Endothelial cell of umbilical vein (primary cell): Measurements from ENCODE around the gene RAC2. TPM values are rescaled to one million over a fixed set of nuclear protein-coding genes. Genes with fewer than 3 reads are reported as not detected.

Experiments used
- BruUV-seq: library from RNA; stranded (reverse); fragments of 400-500 nt; replicated peaks from 2 replicates; lab custom pipeline; 2021; lab: Mats Ljungman, UMichigan
- CTCF ChIA-PET: fragments of 300-600, 350-600 bp; sonication (Branson Sonifier 250); formaldehyde crosslinking; loops from one replicate; lab custom pipeline; 2021; ENCODE audit warnings: antibody characterized with exemption, inconsistent platforms; lab: Charles Lee
- POLR2A ChIA-PET: fragments of 300-600, 350-600 bp; sonication (Branson Sonifier 250); formaldehyde crosslinking; loops from one replicate; lab custom pipeline; 2021; ENCODE audit warnings: antibody characterized with exemption, inconsistent platforms; lab: Charles Lee
- DNase-seq: peaks from one replicate; pipeline ENCODE4 v3.0.0-alpha.2; 2011; ENCODE audit warnings: low read depth, low spot score
- FAIRE-seq: peaks from 2 replicates; lab custom pipeline; 2011; peaks lifted over from hg19 to GRCh38; lab: Jason Lieb, UNC
- H2AFZ ChIP-seq: 2 replicates; pipeline ENCODE4 v1.6.0; 2012; ENCODE audit warnings: low read depth, low read length, control low read depth, inconsistent platforms
- H3K27ac ChIP-seq: 2 replicates; pipeline ENCODE4 v1.5.1; 2011; ENCODE audit warnings: low read depth, mild to moderate bottlenecking, control low read depth, low read length, moderate library complexity; ENCODE audit not compliant: insufficient read depth
- H3K27me3 ChIP-seq, 2 experiments: 2 replicates each; pipeline versions ENCODE4 v1.6.0 to v1.6.1; 2011; ENCODE audit warnings: low read length in 2 of 2, mixed read lengths in 1 of 2; ENCODE audit not compliant: control insufficient read depth in 2 of 2, insufficient read depth in 2 of 2
- H3K36me3 ChIP-seq, 2 experiments: 2 replicates in 1 of 2; 3 replicates in 1 of 2; pipeline ENCODE4 v1.5.1; 2011; ENCODE audit warnings: low read length in 2 of 2, mild to moderate bottlenecking in 1 of 2, moderate library complexity in 1 of 2; ENCODE audit not compliant: control insufficient read depth in 2 of 2, insufficient read depth in 2 of 2; ENCODE audit errors: extremely low read depth in 1 of 2
- H3K4me1 ChIP-seq: 3 replicates; pipeline ENCODE4 v1.5.1; 2011; ENCODE audit warnings: mild to moderate bottlenecking, low read length; ENCODE audit not compliant: control insufficient read depth, insufficient read depth; ENCODE audit errors: extremely low read depth
- H3K4me2 ChIP-seq: 2 replicates; pipeline ENCODE4 v1.6.1; 2011; ENCODE audit warnings: low read length, control low read depth, mixed read lengths; ENCODE audit not compliant: insufficient read depth
- H3K4me3 ChIP-seq, 3 experiments: fragments of 200-600 bp in 1 of 3; sonication (generic), shearing (Covaris generic) in 1 of 3; replicated peaks in 1 of 3; 2 replicates each; pipeline ENCODE4 v1.5.1; 2011 to 2016; ENCODE audit warnings: control low read depth in 3 of 3, low read length in 3 of 3, mild to moderate bottlenecking in 2 of 3, inconsistent platforms in 1 of 3, low read depth in 1 of 3, moderate library complexity in 1 of 3; ENCODE audit not compliant: insufficient read depth in 1 of 3
- H3K79me2 ChIP-seq: 2 replicates; pipeline ENCODE4 v1.6.0; 2012; ENCODE audit warnings: low read length, inconsistent platforms; ENCODE audit not compliant: control insufficient read depth, insufficient read depth
- H3K9ac ChIP-seq: replicated peaks from 2 replicates; pipeline ENCODE3; 2011; ENCODE audit warnings: low read length, control low read depth; ENCODE audit not compliant: insufficient read depth; ENCODE audit errors: extremely low read depth
- H3K9me1 ChIP-seq: replicated peaks from 3 replicates; pipeline ENCODE4 v1.6.0; 2011; ENCODE audit warnings: mild to moderate bottlenecking, low read length; ENCODE audit not compliant: control insufficient read depth, insufficient read depth; ENCODE audit errors: extremely low read depth
- H3K9me3 ChIP-seq: replicated peaks from 2 replicates; pipeline ENCODE4 v1.5.1; 2012; ENCODE audit warnings: low read length, inconsistent platforms; ENCODE audit not compliant: control insufficient read depth, insufficient read depth
- H4K20me1 ChIP-seq: replicated peaks from 2 replicates; pipeline ENCODE3; 2011; ENCODE audit warnings: mild to moderate bottlenecking, low read length; ENCODE audit not compliant: control insufficient read depth, insufficient read depth; ENCODE audit errors: extremely low read depth
- EZH2 ChIP-seq: IDR thresholded peaks from 2 replicates; pipeline ENCODE4 v1.6.1; 2012; ENCODE audit warnings: borderline replicate concordance, low read depth, mild to moderate bottlenecking, moderate library complexity, low read length, inconsistent platforms; ENCODE audit not compliant: severe bottlenecking
- FOS ChIP-seq: IDR thresholded peaks from 2 replicates; pipeline ENCODE4 v1.6.1; 2011; ENCODE audit warnings: mild to moderate bottlenecking, low read length, moderate library complexity, borderline replicate concordance; ENCODE audit not compliant: insufficient read depth
- GATA2 ChIP-seq: IDR thresholded peaks from 2 replicates; pipeline ENCODE4 v1.7.0; 2011; ENCODE audit warnings: low read depth, mild to moderate bottlenecking, moderate library complexity, mixed read lengths, low read length; ENCODE audit not compliant: insufficient read length, insufficient read depth
- JUN ChIP-seq: IDR thresholded peaks from 2 replicates; pipeline ENCODE4 v1.6.1; 2011; ENCODE audit warnings: borderline replicate concordance, low read depth; ENCODE audit not compliant: insufficient read length, insufficient read depth
- MYC ChIP-seq: IDR thresholded peaks from one replicate; pipeline ENCODE4 v1.6.1; 2011; ENCODE audit warnings: mild to moderate bottlenecking, low read depth, low read length
- POLR2A ChIP-seq: IDR thresholded peaks from 2 replicates; pipeline ENCODE4 v1.6.1; 2012; ENCODE audit warnings: low read depth, mild to moderate bottlenecking, control low read depth, low read length
- POLR2AphosphoS5 ChIP-seq: IDR thresholded peaks from 2 replicates; pipeline ENCODE4 v1.6.1; 2012; ENCODE audit warnings: low read depth, mild to moderate bottlenecking, control low read depth, low read length, moderate library complexity; ENCODE audit not compliant: insufficient read depth
- dilution Hi-C: fragments of 300-500 bp; cut with MboI; formaldehyde crosslinking; loops from one replicate; pipeline ENCODE4 v1.15.0; 2019; ENCODE audit warnings: low sequenced_read_pairs; ENCODE audit not compliant: extremely low pct_ligation_motif_present
- intact Hi-C: fragments of 100-400 bp; cut with micrococcal nuclease; formaldehyde crosslinking; loops from one replicate; pipeline ENCODE4 v1.10.0; 2022
- polyA plus RNA-seq, 4 experiments: library from polyadenylated mRNA; depleted of rRNA in 3 of 4; stranded (reverse) in 3 of 4; unstranded in 1 of 4; fragments of >200 nt; gene quantifications; 2 replicates each; pipeline versions ENCODE4 v1.2.1 to v1.2.3, GENCODE V29; 2011 to 2012; ENCODE audit warnings: missing spikeins in 1 of 4
- total RNA-seq: library from RNA; stranded (reverse); gene quantifications from 2 replicates; pipeline ENCODE4 v1.2.3, GENCODE V29; 2021
- TF ChIP-seq, protein P1 (sequence below): IDR thresholded peaks from 2 replicates; pipeline ENCODE4 v1.6.1; 2011; ENCODE audit not compliant: insufficient read depth, insufficient read length
- TF ChIP-seq, protein P2 (sequence below), 2 donors: IDR thresholded peaks; 1 replicate in 1 of 2; 2 replicates in 1 of 2; pipeline ENCODE4 v1.5.1; 2011; ENCODE audit warnings: low read length in 2 of 2, mild to moderate bottlenecking in 2 of 2, moderate library complexity in 2 of 2, control low read depth in 1 of 2, inconsistent platforms in 1 of 2, low read depth in 1 of 2; ENCODE audit not compliant: insufficient read depth in 1 of 2; ENCODE audit errors: extremely low read depth in 1 of 2

Gene RAC2
- total and polyA plus RNA-seq, 2 donors (not counting 3 experiments of a cell fraction or from before 2014, with no cell fraction given): 122 to 181 TPM

DNA sequence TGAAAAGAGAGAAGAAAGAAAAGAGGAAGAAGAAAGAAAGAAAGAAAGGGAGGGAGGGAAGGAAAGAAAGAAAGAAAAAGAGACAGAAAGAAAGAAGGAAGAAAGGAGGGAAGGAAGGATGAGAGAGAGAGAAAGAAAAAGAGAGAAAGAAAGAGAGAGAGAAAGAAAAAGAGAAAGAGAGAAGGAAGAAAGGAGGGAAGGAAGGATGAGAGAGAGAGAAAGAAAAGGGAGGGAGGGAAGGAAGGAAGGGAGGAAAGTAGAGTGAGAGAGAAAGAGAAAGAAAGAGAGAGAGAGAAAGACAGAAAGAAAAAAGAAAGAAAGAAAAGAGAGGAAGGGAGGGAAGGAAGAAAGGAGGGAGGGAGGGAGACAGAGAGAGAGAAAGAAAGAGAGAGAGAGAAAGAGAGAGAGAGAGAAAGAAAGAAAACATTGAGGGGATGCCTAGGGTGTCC lies 11.5 kb upstream of the RAC2 start:
- Histone ChIP-seq H3K79me2 (no peaks in the 10 kb centered on the region), H3K4me1 (peaks cover 38% of the 10 kb centered on the region), H4K20me1 (no peaks in the 10 kb centered on the region), H3K9ac (peak overlapping the region; percentile 94), H3K9me3 (no peaks in the 10 kb centered on the region), H3K27me3 (no peaks in the 10 kb centered on the region), H3K27ac (peak overlapping the region; percentile 99), H3K4me2 (peak overlapping the region; percentile 97), H3K9me1 (no peaks in the 10 kb centered on the region), H3K36me3 (no peaks in the 10 kb centered on the region), H3K4me3 (no peak overlapping the region), H2AFZ (no peak overlapping the region)
- intact Hi-C loops (no loop called here), dilution Hi-C loops (no loop called here)
- no TSS peak for BruUV-seq
- ChIA-PET CTCF (interaction anchor here (3.1 kb wide), 1 partner anchor 12 kb away, joined by 28 read pairs; the partner anchor contains the start of gene RAC2), POLR2A (no interaction called here)
- FAIRE-seq: peak; percentile 33
- TF ChIP-seq, protein P1, sequence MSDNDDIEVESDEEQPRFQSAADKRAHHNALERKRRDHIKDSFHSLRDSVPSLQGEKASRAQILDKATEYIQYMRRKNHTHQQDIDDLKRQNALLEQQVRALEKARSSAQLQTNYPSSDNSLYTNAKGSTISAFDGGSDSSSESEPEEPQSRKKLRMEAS: no peak
- TF ChIP-seq EZH2: no peak
- no peak for TF ChIP-seq POLR2AphosphoS5
- no peak for TF ChIP-seq JUN
- no peak for TF ChIP-seq POLR2A
- TF ChIP-seq, protein P2, sequence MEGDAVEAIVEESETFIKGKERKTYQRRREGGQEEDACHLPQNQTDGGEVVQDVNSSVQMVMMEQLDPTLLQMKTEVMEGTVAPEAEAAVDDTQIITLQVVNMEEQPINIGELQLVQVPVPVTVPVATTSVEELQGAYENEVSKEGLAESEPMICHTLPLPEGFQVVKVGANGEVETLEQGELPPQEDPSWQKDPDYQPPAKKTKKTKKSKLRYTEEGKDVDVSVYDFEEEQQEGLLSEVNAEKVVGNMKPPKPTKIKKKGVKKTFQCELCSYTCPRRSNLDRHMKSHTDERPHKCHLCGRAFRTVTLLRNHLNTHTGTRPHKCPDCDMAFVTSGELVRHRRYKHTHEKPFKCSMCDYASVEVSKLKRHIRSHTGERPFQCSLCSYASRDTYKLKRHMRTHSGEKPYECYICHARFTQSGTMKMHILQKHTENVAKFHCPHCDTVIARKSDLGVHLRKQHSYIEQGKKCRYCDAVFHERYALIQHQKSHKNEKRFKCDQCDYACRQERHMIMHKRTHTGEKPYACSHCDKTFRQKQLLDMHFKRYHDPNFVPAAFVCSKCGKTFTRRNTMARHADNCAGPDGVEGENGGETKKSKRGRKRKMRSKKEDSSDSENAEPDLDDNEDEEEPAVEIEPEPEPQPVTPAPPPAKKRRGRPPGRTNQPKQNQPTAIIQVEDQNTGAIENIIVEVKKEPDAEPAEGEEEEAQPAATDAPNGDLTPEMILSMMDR (IDR thresholded peaks at IDR 0.05; ENCODE audit: extremely low read depth in 1 of 2, insufficient read depth in 1 of 2, low read depth in 1 of 2, low read length in 2 of 2): no peak
- TF ChIP-seq MYC: no peak
- no peak for TF ChIP-seq FOS
- no peak for TF ChIP-seq GATA2
- DNase-seq: no peak
